Posterior cingulate gyrus (tissue), 11 donors: ENCODE data around the gene YTHDC2.
"Not testable (repeated sequence)": the region's sequence is repeated elsewhere in the genome, so short reads cannot be mapped to it uniquely, and the experiment has no call there.

ENCODE experiments used
- DNase-seq, 10 donors: peaks; one replicate each; pipeline versions ENCODE4 v3.0.0 to v3.0.0-alpha.2; 2020 to 2021; ENCODE audit warnings: mixed read lengths in 3 of 10
- intact Hi-C: fragments of 100-400 bp; cut with DNase I; formaldehyde crosslinking; loops from one replicate; pipeline ENCODE4 v1.15.1; 2023

The YTHDC2 gene

GRCh38 chr5:113598926-113599325 lies 85.4 kb downstream of the YTHDC2 start:
- intact Hi-C loops: no loop called here
- DNase-seq: no peak

- intact Hi-C loops: loop anchor here (10.0 kb wide), 1 partner anchor 86 kb away; the partner anchor contains the start of gene YTHDC2
- DNase-seq: no peak
These were observed 86.9 kb downstream of the YTHDC2 start for GRCh38 chr5:113600255-113600905.

GRCh38 chr5:113601423-113601822 lies 87.9 kb downstream of the YTHDC2 start:
- no peak for DNase-seq
- intact Hi-C loops: loop anchor here (10.0 kb wide), 1 partner anchor 87 kb away; the partner anchor contains the start of gene YTHDC2

- intact Hi-C loops: loop anchor here (10.0 kb wide), 1 partner anchor 88 kb away; the partner anchor contains the start of gene YTHDC2
- not testable (repeated sequence) for DNase-seq
These were observed 89.8 kb downstream of the YTHDC2 start for GRCh38 chr5:113603246-113603645.

- peak in 7 of 10 donors; percentile 15 to 83 (median 44) for DNase-seq
- intact Hi-C loops: loop anchor here (1.0 to 10.0 kb wide), 4 partner anchors 92 to 610 kb away; partner anchors contain the start of gene YTHDC2
These were observed 93.0 kb downstream of the YTHDC2 start for GRCh38 chr5:113606298-113607134.

GRCh38 chr5:113607361-113607760 lies 93.9 kb downstream of the YTHDC2 start:
- intact Hi-C loops: loop anchor here (10.0 kb wide), 1 partner anchor 93 kb away; the partner anchor contains the start of gene YTHDC2
- DNase-seq: no peak

- intact Hi-C loops: loop anchor here (10.0 kb wide), 1 partner anchor 93 kb away; the partner anchor contains the start of gene YTHDC2
- DNase-seq: no peak
These were observed 94.7 kb downstream of the YTHDC2 start for GRCh38 chr5:113608113-113608596.

GRCh38 chr5:113612060-113612496 lies 98.6 kb downstream of the YTHDC2 start:
- intact Hi-C loops: loop anchor here (5.0 kb wide), 3 partner anchors 840 to 1635 kb away; no protein-coding TSS in a partner anchor
- DNase-seq: no peak

GRCh38 chr5:113614191-113614590 lies 100.7 kb downstream of the YTHDC2 start:
- intact Hi-C loops: loop anchor here (5.0 kb wide), 3 partner anchors 838 to 1633 kb away; no protein-coding TSS in a partner anchor

GRCh38 chr5:113615708-113616107 lies 102.2 kb downstream of the YTHDC2 start:
- intact Hi-C loops: no loop called here
- no peak for DNase-seq

More at GRCh38 chr5:113614191-113614590, 100.7 kb downstream of the YTHDC2 start:
- no peak for DNase-seq

- DNase-seq: peak in 1 of 10 donors; percentile 66
- intact Hi-C loops: no loop called here
These were observed 103.8 kb downstream of the YTHDC2 start for GRCh38 chr5:113617191-113617796.

GRCh38 chr5:113632996-113633395 lies 119.5 kb downstream of the YTHDC2 start:
- intact Hi-C loops: no loop called here
- no peak for DNase-seq

GRCh38 chr5:113634957-113635356 lies 121.5 kb downstream of the YTHDC2 start:
- intact Hi-C loops: no loop called here
- no peak for DNase-seq

- DNase-seq: no peak
- intact Hi-C loops: no loop called here
These were observed 128.2 kb downstream of the YTHDC2 start for GRCh38 chr5:113641715-113642114.
